Measurements from ENCODE around the gene RNF225. TPM values are rescaled to one million over a fixed set of nuclear protein-coding genes. Genes with fewer than 3 reads are reported as not detected.

The RNF225 gene
- total and polyA plus RNA-seq, 2 of the 13 experiments (the other 11 are each of a cell fraction or from before 2014, with no cell fraction given): not detected

- TF ChIP-seq, protein P1, sequence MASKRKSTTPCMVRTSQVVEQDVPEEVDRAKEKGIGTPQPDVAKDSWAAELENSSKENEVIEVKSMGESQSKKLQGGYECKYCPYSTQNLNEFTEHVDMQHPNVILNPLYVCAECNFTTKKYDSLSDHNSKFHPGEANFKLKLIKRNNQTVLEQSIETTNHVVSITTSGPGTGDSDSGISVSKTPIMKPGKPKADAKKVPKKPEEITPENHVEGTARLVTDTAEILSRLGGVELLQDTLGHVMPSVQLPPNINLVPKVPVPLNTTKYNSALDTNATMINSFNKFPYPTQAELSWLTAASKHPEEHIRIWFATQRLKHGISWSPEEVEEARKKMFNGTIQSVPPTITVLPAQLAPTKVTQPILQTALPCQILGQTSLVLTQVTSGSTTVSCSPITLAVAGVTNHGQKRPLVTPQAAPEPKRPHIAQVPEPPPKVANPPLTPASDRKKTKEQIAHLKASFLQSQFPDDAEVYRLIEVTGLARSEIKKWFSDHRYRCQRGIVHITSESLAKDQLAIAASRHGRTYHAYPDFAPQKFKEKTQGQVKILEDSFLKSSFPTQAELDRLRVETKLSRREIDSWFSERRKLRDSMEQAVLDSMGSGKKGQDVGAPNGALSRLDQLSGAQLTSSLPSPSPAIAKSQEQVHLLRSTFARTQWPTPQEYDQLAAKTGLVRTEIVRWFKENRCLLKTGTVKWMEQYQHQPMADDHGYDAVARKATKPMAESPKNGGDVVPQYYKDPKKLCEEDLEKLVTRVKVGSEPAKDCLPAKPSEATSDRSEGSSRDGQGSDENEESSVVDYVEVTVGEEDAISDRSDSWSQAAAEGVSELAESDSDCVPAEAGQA (IDR thresholded peaks at IDR 0.05; ENCODE audit: low read depth): peak; percentile 15; the same call in 1 of the 2 replicates
- TF ChIP-seq, protein P1 (CRISPR knock-in tag; IDR thresholded peaks at IDR 0.05; ENCODE audit: borderline replicate concordance): peak; percentile 79; the same call in 1 of the 2 replicates
- TF ChIP-seq ZSCAN31 (CRISPR knock-in tag; IDR thresholded peaks at IDR 0.05; ENCODE audit: low read depth) (0 out of 2 replicates have a peak, but pooled peaks have one; percentile 78), SOX13 (IDR thresholded peaks at IDR 0.05) (no peak), SOX13 (CRISPR knock-in tag; conservative IDR thresholded peaks at IDR 0.05 in 1 of 2, IDR thresholded peaks at IDR 0.05 in 1 of 2) (peak in 1 of 2 experiments; percentile 3; a peak in 1 of 4 replicates), CSRNP1 (CRISPR knock-in tag; IDR thresholded peaks at IDR 0.05) (peak; percentile 57), TOPORS (CRISPR knock-in tag; IDR thresholded peaks at IDR 0.05) (0 out of 2 replicates have a peak, but pooled peaks have one; percentile 2), GABPB1 (CRISPR knock-in tag; IDR thresholded peaks at IDR 0.05) (peak; percentile 97), ZMYM2 (CRISPR knock-in tag; IDR thresholded peaks at IDR 0.05) (peak; percentile 68; the same call in 1 of the 2 replicates), CCAR2 (optimal IDR thresholded peaks at IDR 0.05; ENCODE audit: low read depth, low read length) (no peak), HIVEP1 (CRISPR knock-in tag; IDR thresholded peaks at IDR 0.05) (0 out of 2 replicates have a peak, but pooled peaks have one; percentile 1), PHF8 (CRISPR knock-in tag; IDR thresholded peaks at IDR 0.05) (peak; percentile 96), RFXANK (CRISPR knock-in tag; IDR thresholded peaks at IDR 0.05) (no peak), NR2C2 (CRISPR knock-in tag; IDR thresholded peaks at IDR 0.05; ENCODE audit: borderline replicate concordance) (peak; percentile 86), EHMT2 (IDR thresholded peaks at IDR 0.05; ENCODE audit: borderline replicate concordance, low read depth, low read length) (no peak), HOXA5 (CRISPR knock-in tag; IDR thresholded peaks at IDR 0.05) (peak; percentile 86), MTA1 (CRISPR knock-in tag; IDR thresholded peaks at IDR 0.05; ENCODE audit: borderline replicate concordance) (0 out of 2 replicates have a peak, but pooled peaks have one; percentile 21), RELA (CRISPR knock-in tag; IDR thresholded peaks at IDR 0.05) (0 out of 2 replicates have a peak, but pooled peaks have one; percentile 46), MLLT10 (CRISPR knock-in tag; IDR thresholded peaks at IDR 0.05) (no peak), ZNF17 (CRISPR knock-in tag; IDR thresholded peaks at IDR 0.05) (no peak)
- TF ChIP-seq, protein P2, sequence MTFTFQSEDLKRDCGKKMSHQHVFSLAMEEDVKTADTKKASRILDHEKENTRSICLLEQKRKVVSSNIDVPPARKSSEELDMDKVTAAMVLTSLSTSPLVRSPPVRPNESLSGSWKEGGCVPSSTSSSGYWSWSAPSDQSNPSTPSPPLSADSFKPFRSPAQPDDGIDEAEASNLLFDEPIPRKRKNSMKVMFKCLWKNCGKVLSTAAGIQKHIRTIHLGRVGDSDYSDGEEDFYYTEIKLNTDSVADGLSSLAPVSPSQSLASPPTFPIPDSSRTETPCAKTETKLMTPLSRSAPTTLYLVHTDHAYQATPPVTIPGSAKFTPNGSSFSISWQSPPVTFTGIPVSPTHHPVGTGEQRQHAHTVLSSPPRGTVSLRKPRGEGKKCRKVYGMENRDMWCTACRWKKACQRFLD (CRISPR knock-in tag; IDR thresholded peaks at IDR 0.05; ENCODE audit: borderline replicate concordance): peak; percentile 87
These were observed 33.0 kb upstream of the RNF225 start, which contains the start of gene ZNF497 (continued) for GRCh38 chr19:58362272-58362994.
